ENCODE measurements around the gene SHROOM1.

The SHROOM1 gene

GRCh38 chr5:132876020-132876759 is 45.7 kb upstream of the SHROOM1 start:
- no peak overlapping the region for H3K9ac ChIP-seq (ENCODE audit: low read depth, low read length, poor library complexity, severe bottlenecking)
- no peaks in the 10 kb centered on the region for H3K4me1 ChIP-seq (ENCODE audit: insufficient read depth, low read length, poor library complexity, severe bottlenecking)
- H3K27me3 ChIP-seq (ENCODE audit: insufficient read depth, low read length, poor library complexity, severe bottlenecking), result no peaks in the 10 kb centered on the region
- H3K79me2 ChIP-seq (ENCODE audit: insufficient read depth, low read length), result no peaks in the 10 kb centered on the region
- H3K4me3 ChIP-seq (ENCODE audit: low read length, poor library complexity, severe bottlenecking), result no peak overlapping the region
- peaks cover 10% of the 10 kb centered on the region; the same call in 1 of the 2 replicates for H3K36me3 ChIP-seq (ENCODE audit: insufficient read depth, low read length)
- no peaks in the 10 kb centered on the region for H4K20me1 ChIP-seq (ENCODE audit: insufficient read depth, low read length, poor library complexity, severe bottlenecking)
- H2AFZ ChIP-seq (ENCODE audit: low read length), result no peak overlapping the region
- no peaks in the 10 kb centered on the region for H3K9me2 ChIP-seq (replicated peaks; ENCODE audit: low read depth, low read length)
- no peak for TF ChIP-seq EZH2phosphoT487 (IDR thresholded peaks at IDR 0.05; ENCODE audit: borderline replicate concordance)
- no peak for TF ChIP-seq CTCF (conservative IDR thresholded peaks at IDR 0.05; ENCODE audit: low read length)
- H3F3A ChIP-seq (ENCODE audit: low read depth), result no peaks in the 10 kb centered on the region
- no peaks in the 10 kb centered on the region for H3K9me3 ChIP-seq (ENCODE audit: insufficient read depth, low read depth, low read length)
- H3K4me2 ChIP-seq (ENCODE audit: low read depth, low read length, poor library complexity, severe bottlenecking), result no peak overlapping the region

- H3K79me2 ChIP-seq (ENCODE audit: insufficient read depth, low read length), result no peaks in the 10 kb centered on the region
- no peaks in the 10 kb centered on the region for H3F3A ChIP-seq (ENCODE audit: low read depth)
- H3K4me1 ChIP-seq (ENCODE audit: insufficient read depth, low read length, poor library complexity, severe bottlenecking), result no peaks in the 10 kb centered on the region
- peaks cover 7% of the 10 kb centered on the region; the same call in 1 of the 2 replicates for H3K36me3 ChIP-seq (ENCODE audit: insufficient read depth, low read length)
- no peak for TF ChIP-seq CTCF (conservative IDR thresholded peaks at IDR 0.05; ENCODE audit: low read length)
- TF ChIP-seq EZH2phosphoT487 (IDR thresholded peaks at IDR 0.05; ENCODE audit: borderline replicate concordance), result no peak
- no peaks in the 10 kb centered on the region for H3K27me3 ChIP-seq (ENCODE audit: insufficient read depth, low read length, poor library complexity, severe bottlenecking)
- H4K20me1 ChIP-seq (ENCODE audit: insufficient read depth, low read length, poor library complexity, severe bottlenecking), result no peaks in the 10 kb centered on the region
- no peaks in the 10 kb centered on the region for H3K9me2 ChIP-seq (replicated peaks; ENCODE audit: low read depth, low read length)
- H2AFZ ChIP-seq (ENCODE audit: low read length), result no peak overlapping the region
- H3K4me2 ChIP-seq (ENCODE audit: low read depth, low read length, poor library complexity, severe bottlenecking), result no peak overlapping the region
- H3K9ac ChIP-seq (ENCODE audit: low read depth, low read length, poor library complexity, severe bottlenecking), result no peak overlapping the region
- no peaks in the 10 kb centered on the region for H3K9me3 ChIP-seq (ENCODE audit: insufficient read depth, low read depth, low read length)
- no peak overlapping the region for H3K4me3 ChIP-seq (ENCODE audit: low read length, poor library complexity, severe bottlenecking)
Observed at GRCh38 chr5:132873930-132874271, 43.5 kb upstream of the SHROOM1 start.

- no peak within 1 kb of the TSS for H2AFZ ChIP-seq (ENCODE audit: low read length)
- H3K4me3 ChIP-seq (ENCODE audit: low read length, poor library complexity, severe bottlenecking), result no peak within 1 kb of the TSS
- H3K4me2 ChIP-seq (ENCODE audit: low read depth, low read length, poor library complexity, severe bottlenecking), result no peak within 1 kb of the TSS
- H4K20me1 ChIP-seq (ENCODE audit: insufficient read depth, low read length, poor library complexity, severe bottlenecking), result no peaks in the 10 kb centered on the region
- no peak for TF ChIP-seq EZH2phosphoT487 (IDR thresholded peaks at IDR 0.05; ENCODE audit: borderline replicate concordance)
- TF ChIP-seq CTCF (conservative IDR thresholded peaks at IDR 0.05; ENCODE audit: low read length), result no peak
- H3K27me3 ChIP-seq (ENCODE audit: insufficient read depth, low read length, poor library complexity, severe bottlenecking), result no peaks in the 10 kb centered on the region
- no peak within 1 kb of the TSS for H3K9ac ChIP-seq (ENCODE audit: low read depth, low read length, poor library complexity, severe bottlenecking)
- no peaks in the 10 kb centered on the region for H3K79me2 ChIP-seq (ENCODE audit: insufficient read depth, low read length)
- H3K9me2 ChIP-seq (replicated peaks; ENCODE audit: low read depth, low read length), result no peaks in the 10 kb centered on the region
- H3K36me3 ChIP-seq (ENCODE audit: insufficient read depth, low read length), result peaks cover 7% of the 10 kb centered on the region; the same call in 1 of the 2 replicates
- H3F3A ChIP-seq (ENCODE audit: low read depth), result no peaks in the 10 kb centered on the region
- no peaks in the 10 kb centered on the region for H3K4me1 ChIP-seq (ENCODE audit: insufficient read depth, low read length, poor library complexity, severe bottlenecking)
- no peaks in the 10 kb centered on the region for H3K9me3 ChIP-seq (ENCODE audit: insufficient read depth, low read depth, low read length)
Observed at GRCh38 chr5:132873119-132873929, 42.9 kb upstream of the SHROOM1 start, which contains the start of gene LEAP2. Gene LEAP2 (plus strand): TSS chr5:132873668. CDS start chr5:132873695, 27 bp downstream.

Measured in Loucy (cell line).